ENCODE measurements around the gene PGS1. TPM values are rescaled to one million over a fixed set of nuclear protein-coding genes. Genes with fewer than 3 reads are reported as not detected.

PGS1 gene
- total RNA-seq, 2 experiments from 2014 or later, result 73.3 to 75.0 TPM

DNA sequence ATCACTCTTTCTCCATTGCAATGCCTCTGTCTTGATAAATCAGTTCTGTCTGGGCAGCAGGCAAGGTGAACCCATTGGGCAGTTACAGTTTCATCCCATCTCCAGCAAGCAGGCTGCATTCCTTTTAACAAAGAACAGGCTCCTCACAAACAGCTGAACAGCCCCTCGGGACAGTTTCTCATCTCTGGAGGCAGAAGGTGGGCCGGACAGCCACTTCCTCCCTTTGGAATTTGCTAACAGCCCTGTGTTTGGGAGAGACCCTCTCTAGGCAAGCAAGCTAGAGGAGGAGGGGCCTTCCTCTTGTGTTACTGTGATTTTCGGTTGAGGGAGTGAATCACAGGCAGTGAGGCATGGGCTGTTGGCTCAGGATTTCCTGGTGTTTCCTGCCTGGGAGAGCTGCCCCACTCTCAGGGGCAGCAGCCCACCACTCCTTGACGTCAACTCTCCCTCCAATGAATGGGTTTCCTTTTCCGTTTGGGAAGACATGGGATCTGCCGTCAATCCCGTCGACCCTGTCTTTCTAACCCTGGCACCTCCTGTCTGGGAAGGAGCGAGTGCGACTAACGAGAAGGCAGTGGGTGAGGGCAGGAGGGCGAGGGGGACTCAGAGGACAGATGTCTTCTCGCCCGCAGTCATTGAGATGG is 3.7 kb upstream of the PGS1 start:
- ATAC-seq, result no peak
- CTCF ChIA-PET, result interaction anchor here (0.6 to 1.8 kb wide), 4 partner anchors 10 to 38 kb away, joined by 4 read pairs; no protein-coding TSS in a partner anchor
- Mint-ChIP-seq H3K4me1 (peaks cover 25% of the 10 kb centered on the region), H3K36me3 (ENCODE audit: low read depth) (peaks cover 5% of the 10 kb centered on the region), H3K4me3 (no peak overlapping the region), H3K27ac (peak overlapping the region; percentile 14), H3K27me3 (no peaks in the 10 kb centered on the region), H3K9me3 (ENCODE audit: low read depth) (no peaks in the 10 kb centered on the region)
- POLR2A ChIA-PET, result no interaction called here
- intact Hi-C loops (cut with DNase I, micrococcal nuclease), result no loop called here
- no peak for DNase-seq

- ATAC-seq (no peak), DNase-seq (no peak)
- ChIA-PET CTCF (interaction anchor here (0.6 to 2.1 kb wide), 8 partner anchors 11 to 147 kb away, joined by 3 to 6 read pairs (median 4); no protein-coding TSS in a partner anchor), POLR2A (no interaction called here)
- peaks cover 11% of the 10 kb centered on the region for H3K36me3 Mint-ChIP-seq (ENCODE audit: low read depth)
- intact Hi-C loops (cut with DNase I, micrococcal nuclease), result no loop called here
- no peak overlapping the region for H3K27ac Mint-ChIP-seq
- no peak overlapping the region for H3K4me3 Mint-ChIP-seq
- no peaks in the 10 kb centered on the region for H3K27me3 Mint-ChIP-seq
- no peaks in the 10 kb centered on the region for H3K9me3 Mint-ChIP-seq (ENCODE audit: low read depth)
- H3K4me1 Mint-ChIP-seq, result peaks cover 33% of the 10 kb centered on the region
Measured at GRCh38 chr17:78375401-78376151, 2.9 kb upstream of the PGS1 start.

- intact Hi-C loops (cut with DNase I, micrococcal nuclease), result no loop called here
- Mint-ChIP-seq H3K4me3 (no peak overlapping the region), H3K9me3 (ENCODE audit: low read depth) (no peaks in the 10 kb centered on the region), H3K4me1 (peaks cover 39% of the 10 kb centered on the region), H3K27ac (no peak overlapping the region), H3K27me3 (no peaks in the 10 kb centered on the region), H3K36me3 (ENCODE audit: low read depth) (peaks cover 16% of the 10 kb centered on the region)
- CTCF ChIA-PET, result interaction anchor here (0.6 to 2.1 kb wide), 7 partner anchors 8 to 393 kb away, joined by 3 to 6 read pairs (median 4); no protein-coding TSS in a partner anchor
- DNase-seq (no peak), ATAC-seq (no peak)
- POLR2A ChIA-PET, result no interaction called here
Measured at GRCh38 chr17:78376161-78376560, 2.3 kb upstream of the PGS1 start.

GRCh38 chr17:78377858-78378224 is 608 bp upstream of the PGS1 start:
- Mint-ChIP-seq H3K27me3 (no peaks in the 10 kb centered on the region), H3K36me3 (ENCODE audit: low read depth) (peaks cover 27% of the 10 kb centered on the region), H3K27ac (peak overlapping the region; percentile 71), H3K4me3 (peak overlapping the region; percentile 88), H3K9me3 (ENCODE audit: low read depth) (no peaks in the 10 kb centered on the region), H3K4me1 (peaks cover 56% of the 10 kb centered on the region)
- intact Hi-C loops (cut with DNase I, micrococcal nuclease), result loop anchor here (1.0 kb wide), 1 partner anchor 18 kb away; the partner anchor contains the start of gene SOCS3 (in 2 of the 2)
- ChIA-PET POLR2A (interaction anchor here (0.6 to 1.5 kb wide), 5 partner anchors 17 to 1602 kb away, joined by 3 to 5 read pairs (median 4); partner anchors contain the start of gene SOCS3), CTCF (interaction anchor here (0.6 to 2.1 kb wide), 6 partner anchors 10 to 1762 kb away, joined by 3 to 6 read pairs (median 3); no protein-coding TSS in a partner anchor)
- DNase-seq (no peak), ATAC-seq (no peak)

GRCh38 chr17:78379131-78379491 is 662 bp downstream of the PGS1 start:
- DNase-seq, result no peak
- intact Hi-C loops (cut with DNase I, micrococcal nuclease), result no loop called here
- Mint-ChIP-seq H3K4me1 (peaks cover 68% of the 10 kb centered on the region), H3K4me3 (peak overlapping the region; percentile 88), H3K27me3 (no peaks in the 10 kb centered on the region), H3K9me3 (ENCODE audit: low read depth) (no peaks in the 10 kb centered on the region), H3K27ac (peak overlapping the region; percentile 94), H3K36me3 (ENCODE audit: low read depth) (peaks cover 37% of the 10 kb centered on the region)
- ATAC-seq, result no peak
- ChIA-PET CTCF (interaction anchor here (0.7 to 1.3 kb wide), 3 partner anchors 29 to 35 kb away, joined by 3 to 5 read pairs (median 3); no protein-coding TSS in a partner anchor), POLR2A (interaction anchor here (0.6 to 0.8 kb wide), 2 partner anchors 12 to 369 kb away, joined by 3 to 4 read pairs; no protein-coding TSS in a partner anchor)

DNA sequence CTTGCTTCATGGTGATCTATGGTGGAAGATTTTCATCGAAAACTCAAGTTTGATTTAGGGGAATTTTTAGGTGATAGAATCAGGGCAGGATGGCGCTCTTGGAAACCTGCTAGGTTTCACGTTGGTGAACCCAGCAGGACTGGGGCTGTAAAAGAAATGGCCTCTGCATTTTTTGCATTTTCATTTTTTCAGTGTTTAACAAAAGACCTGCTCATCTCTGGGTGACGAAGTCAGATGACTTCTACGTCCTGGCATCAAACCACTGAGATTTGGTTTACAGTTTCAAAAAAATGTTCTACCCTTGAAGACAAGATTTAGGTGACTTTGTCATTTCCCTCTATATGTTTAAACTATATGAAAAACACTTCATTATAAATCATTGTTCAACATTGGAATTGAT is 1.9 kb downstream of the PGS1 start:
- peaks cover 43% of the 10 kb centered on the region for H3K36me3 Mint-ChIP-seq (ENCODE audit: low read depth)
- no peaks in the 10 kb centered on the region for H3K9me3 Mint-ChIP-seq (ENCODE audit: low read depth)
- DNase-seq (no peak), ATAC-seq (no peak)
- H3K4me1 Mint-ChIP-seq, result peaks cover 78% of the 10 kb centered on the region
- ChIA-PET CTCF (interaction anchor here (1.3 to 1.9 kb wide), 2 partner anchors 12 to 37 kb away, joined by 3 to 8 read pairs; no protein-coding TSS in a partner anchor), POLR2A (no interaction called here)
- intact Hi-C loops (cut with DNase I, micrococcal nuclease), result loop anchor here (5.0 kb wide), 4 partner anchors 337 to 397 kb away; no protein-coding TSS in a partner anchor
- H3K4me3 Mint-ChIP-seq, result peak overlapping the region; percentile 88
- no peaks in the 10 kb centered on the region for H3K27me3 Mint-ChIP-seq
- H3K27ac Mint-ChIP-seq, result peak overlapping the region; percentile 94

- Mint-ChIP-seq H3K4me3 (peak overlapping the region; percentile 88), H3K4me1 (peaks cover 83% of the 10 kb centered on the region), H3K27ac (peak overlapping the region; percentile 94), H3K36me3 (ENCODE audit: low read depth) (peaks cover 48% of the 10 kb centered on the region), H3K9me3 (ENCODE audit: low read depth) (no peaks in the 10 kb centered on the region), H3K27me3 (no peaks in the 10 kb centered on the region)
- intact Hi-C loops (cut with DNase I, micrococcal nuclease), result loop anchor here (1.0 to 5.0 kb wide), 6 partner anchors 21 to 396 kb away; partner anchors contain the start of gene SOCS3 (in 1 of the 2)
- ATAC-seq (peak; percentile 53), DNase-seq (peak; percentile 78)
- POLR2A ChIA-PET, result interaction anchor here (0.7 to 4.1 kb wide), 6 partner anchors 22 to 402 kb away, joined by 3 to 64 read pairs (median 5); partner anchors contain the start of gene SOCS3
- CTCF ChIA-PET, result interaction anchor here (0.6 to 1.9 kb wide), 13 partner anchors 9 to 366 kb away, joined by 3 to 8 read pairs (median 3); no protein-coding TSS in a partner anchor
Measured at GRCh38 chr17:78381601-78382232, 3.3 kb downstream of the PGS1 start.

DNA sequence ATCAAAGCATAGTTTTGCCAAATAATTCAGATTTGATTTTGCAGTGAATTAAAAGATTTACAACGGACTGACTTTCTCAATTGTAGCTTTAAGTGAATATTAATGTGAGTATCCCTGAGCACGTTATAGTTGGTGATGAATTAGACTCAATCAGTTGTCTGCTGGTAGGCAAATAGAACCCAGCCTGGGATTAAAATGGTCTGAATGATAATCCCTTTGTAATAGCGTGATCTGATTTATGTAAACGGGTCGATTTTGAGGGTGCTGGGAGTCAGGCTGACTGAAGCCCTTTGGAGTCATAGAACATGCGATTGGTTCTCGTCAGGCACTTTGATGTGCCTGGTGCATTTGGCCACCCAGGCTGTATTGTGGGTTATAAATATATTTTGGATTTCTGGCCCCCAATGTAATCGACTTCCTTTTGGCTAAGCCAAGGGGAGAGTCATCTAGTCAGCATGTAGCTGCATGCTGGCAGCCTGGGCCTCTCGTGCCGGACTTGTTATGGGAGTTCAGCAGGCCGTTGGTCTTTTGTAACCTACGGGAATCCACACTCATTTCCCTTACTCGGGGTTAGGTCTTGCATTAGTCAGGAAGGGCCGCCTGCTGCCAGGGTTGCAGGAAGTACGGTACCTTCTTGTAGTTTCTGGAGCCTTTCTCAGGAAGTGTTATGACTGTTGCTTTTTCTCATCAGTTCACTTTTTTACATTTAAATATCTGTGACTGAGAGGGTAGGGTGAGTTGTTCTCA is 5.4 kb downstream of the PGS1 start:
- Mint-ChIP-seq H3K4me3 (peak overlapping the region; percentile 88), H3K9me3 (ENCODE audit: low read depth) (no peaks in the 10 kb centered on the region), H3K4me1 (peaks cover 89% of the 10 kb centered on the region), H3K36me3 (ENCODE audit: low read depth) (peaks cover 62% of the 10 kb centered on the region), H3K27me3 (no peaks in the 10 kb centered on the region), H3K27ac (peak overlapping the region; percentile 98)
- intact Hi-C loops (cut with DNase I, micrococcal nuclease), result loop anchor here (1.0 to 5.0 kb wide), 6 partner anchors 28 to 393 kb away; no protein-coding TSS in a partner anchor
- ATAC-seq, result peak; percentile 42
- ChIA-PET POLR2A (interaction anchor here (1.2 to 4.1 kb wide), 5 partner anchors 19 to 38 kb away, joined by 4 to 64 read pairs (median 5); partner anchors contain the start of gene SOCS3), CTCF (interaction anchor here (0.8 to 1.8 kb wide), 5 partner anchors 10 to 35 kb away, joined by 3 to 7 read pairs (median 5); no protein-coding TSS in a partner anchor)
- peak; percentile 86 for DNase-seq

- peaks cover 93% of the 10 kb centered on the region for H3K4me1 Mint-ChIP-seq
- intact Hi-C loops (cut with DNase I, micrococcal nuclease), result loop anchor here (1.0 to 5.0 kb wide), 6 partner anchors 28 to 393 kb away; no protein-coding TSS in a partner anchor
- CTCF ChIA-PET, result interaction anchor here (0.8 to 1.5 kb wide), 4 partner anchors 11 to 36 kb away, joined by 3 to 7 read pairs (median 6); no protein-coding TSS in a partner anchor
- peak overlapping the region; percentile 98 for H3K27ac Mint-ChIP-seq
- POLR2A ChIA-PET, result interaction anchor here (1.2 to 4.1 kb wide), 5 partner anchors 19 to 37 kb away, joined by 4 to 64 read pairs (median 5); partner anchors contain the start of gene SOCS3
- H3K36me3 Mint-ChIP-seq (ENCODE audit: low read depth), result peaks cover 58% of the 10 kb centered on the region
- H3K27me3 Mint-ChIP-seq, result no peaks in the 10 kb centered on the region
- no peaks in the 10 kb centered on the region for H3K9me3 Mint-ChIP-seq (ENCODE audit: low read depth)
- H3K4me3 Mint-ChIP-seq, result peak overlapping the region; percentile 88
- peak; percentile 0 for ATAC-seq
- DNase-seq, result peak; percentile 48
Measured at GRCh38 chr17:78384479-78385175, 6.2 kb downstream of the PGS1 start.
